ENCODE results near the gene APLP2.

DNA sequence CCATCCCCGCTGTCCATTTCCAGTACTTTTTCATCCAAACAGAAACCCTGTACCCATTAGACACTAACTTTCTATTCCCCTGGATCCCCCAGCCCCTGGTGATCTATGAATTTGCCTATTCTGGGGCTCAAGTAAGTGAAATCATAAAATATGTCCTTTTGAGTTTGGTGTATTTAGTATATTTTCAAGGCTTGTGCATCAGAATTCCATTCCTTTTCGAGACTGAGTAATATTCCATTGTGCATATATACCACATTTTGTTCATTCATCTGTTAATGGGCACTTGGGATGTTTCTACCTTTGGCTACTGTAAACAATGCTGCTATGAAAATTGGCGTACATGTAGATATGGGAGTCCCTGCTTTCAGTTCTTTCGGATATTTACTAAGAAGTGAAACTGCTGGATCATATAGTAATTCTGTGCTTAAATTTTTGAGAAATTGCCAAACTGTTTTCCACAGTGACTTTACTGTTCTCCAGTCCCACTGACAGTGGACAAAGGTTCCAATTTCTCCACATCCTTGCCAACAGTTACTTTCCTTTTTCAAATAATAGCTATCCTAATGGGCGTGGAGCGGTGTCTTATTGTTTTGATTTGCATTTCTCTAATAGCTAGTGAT is 16.1 kb downstream of the APLP2 start:
- TF ChIP-seq YY1 (IDR thresholded peaks at IDR 0.05; ENCODE audit: extremely low read depth, insufficient replicate concordance, low read depth, low read length) = no peak
- no peak for TF ChIP-seq CTCF (IDR thresholded peaks at IDR 0.05 in 2 of 3, conservative IDR thresholded peaks at IDR 0.05 in 1 of 3; ENCODE audit: borderline replicate concordance in 1 of 3, insufficient read depth in 1 of 3, low read depth in 2 of 3, low read length in 2 of 3)
- TF ChIP-seq EZH2 (IDR thresholded peaks at IDR 0.05) = no peak
- TF ChIP-seq, protein P1, sequence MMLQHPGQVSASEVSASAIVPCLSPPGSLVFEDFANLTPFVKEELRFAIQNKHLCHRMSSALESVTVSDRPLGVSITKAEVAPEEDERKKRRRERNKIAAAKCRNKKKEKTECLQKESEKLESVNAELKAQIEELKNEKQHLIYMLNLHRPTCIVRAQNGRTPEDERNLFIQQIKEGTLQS (IDR thresholded peaks at IDR 0.05) = no peak
- no peak for TF ChIP-seq SIN3A (IDR thresholded peaks at IDR 0.05; ENCODE audit: low read depth)
- no peak for TF ChIP-seq EGR1 (IDR thresholded peaks at IDR 0.05; ENCODE audit: low read depth)
- no peak for TF ChIP-seq SRF (IDR thresholded peaks at IDR 0.05; ENCODE audit: low read depth)
- TF ChIP-seq ZNF274 (IDR thresholded peaks at IDR 0.05; ENCODE audit: low read depth, low read length) = no peak
- no peak for TF ChIP-seq POLR2A (IDR thresholded peaks at IDR 0.05; ENCODE audit: borderline replicate concordance, extremely low read depth, insufficient read depth, insufficient read length)
- no peak for TF ChIP-seq ELF1 (IDR thresholded peaks at IDR 0.05; ENCODE audit: borderline replicate concordance, low read depth)
- no peak for TF ChIP-seq POLR2AphosphoS5 (IDR thresholded peaks at IDR 0.05; ENCODE audit: low read depth, low read length)
- no peak for TF ChIP-seq MAX (IDR thresholded peaks at IDR 0.05)
- no peak for TF ChIP-seq EZH2phosphoT487 (IDR thresholded peaks at IDR 0.05; ENCODE audit: borderline replicate concordance)
- TF ChIP-seq JUND (IDR thresholded peaks at IDR 0.05) = no peak
